ENCODE results near the gene DYNC1H1. TPM values are rescaled to one million over a fixed set of nuclear protein-coding genes. Genes with fewer than 3 reads are reported as not detected.

Gene DYNC1H1
- polyA plus RNA-seq, 4 donors = 290 to 339 (median 313) TPM

DNA sequence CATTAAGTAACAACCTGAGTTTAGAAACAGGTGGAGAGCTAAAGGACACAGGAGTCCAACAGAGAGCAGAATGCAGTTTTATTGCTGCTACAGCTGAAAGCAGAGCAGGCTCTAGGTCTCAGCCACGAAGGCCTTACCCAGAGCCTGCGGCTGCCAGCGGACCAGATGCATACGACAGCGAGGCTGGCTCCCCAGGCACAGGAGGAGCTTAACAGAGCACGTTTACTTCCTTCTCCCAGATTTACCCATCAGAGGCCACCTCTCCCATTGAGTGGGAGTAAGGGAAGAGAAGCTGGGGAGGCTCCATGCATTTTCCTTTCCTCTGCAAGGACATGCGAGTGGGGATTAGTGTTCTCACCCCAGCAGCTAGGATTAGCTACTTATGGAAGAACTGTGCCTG lies 22.6 kb downstream of the DYNC1H1 start:
- DNase-seq (ENCODE audit: low read depth in 4 of 4, low spot score in 2 of 4) = no peak

DNA sequence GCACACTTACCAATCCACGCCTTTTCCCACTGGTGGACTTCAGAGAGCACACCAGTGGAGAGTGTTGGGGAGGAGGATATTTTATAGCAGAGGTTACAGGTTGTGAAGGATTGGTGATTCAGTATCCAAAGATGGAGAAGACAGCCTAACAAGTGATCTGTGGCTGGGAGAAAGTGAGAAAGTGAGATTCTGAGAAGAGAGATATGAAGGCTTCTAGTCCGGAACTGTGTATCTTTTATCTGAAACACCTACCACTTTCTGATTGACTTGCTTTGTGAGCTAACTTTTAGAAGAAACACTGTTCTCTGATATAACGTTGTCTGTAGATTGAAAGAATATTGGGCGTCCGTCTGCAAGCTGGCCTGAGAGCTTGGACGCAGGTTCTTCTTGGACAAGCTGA lies 24.0 kb downstream of the DYNC1H1 start:
- no peak for DNase-seq (ENCODE audit: low read depth in 4 of 4, low spot score in 2 of 4)

DNA sequence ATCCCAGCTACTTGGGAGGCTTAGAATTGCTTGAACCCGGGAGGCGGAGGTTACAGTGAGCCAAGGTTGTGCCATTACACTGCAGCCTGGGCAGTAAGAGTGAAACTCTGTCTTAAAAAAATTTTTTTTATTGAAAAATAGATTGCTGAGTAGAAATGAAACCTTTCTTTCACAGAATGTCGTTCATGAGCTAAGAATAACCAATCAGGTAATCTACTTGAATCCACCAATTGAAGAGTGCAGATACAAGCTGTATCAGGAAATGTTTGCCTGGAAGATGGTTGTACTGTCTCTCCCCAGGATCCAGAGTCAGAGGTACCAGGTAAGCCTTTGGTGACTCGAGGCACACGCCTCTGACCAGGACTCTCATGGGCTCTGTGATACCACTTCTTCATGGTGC lies 27.0 kb downstream of the DYNC1H1 start:
- no peak for DNase-seq (ENCODE audit: low read depth in 4 of 4, low spot score in 2 of 4)

DNA sequence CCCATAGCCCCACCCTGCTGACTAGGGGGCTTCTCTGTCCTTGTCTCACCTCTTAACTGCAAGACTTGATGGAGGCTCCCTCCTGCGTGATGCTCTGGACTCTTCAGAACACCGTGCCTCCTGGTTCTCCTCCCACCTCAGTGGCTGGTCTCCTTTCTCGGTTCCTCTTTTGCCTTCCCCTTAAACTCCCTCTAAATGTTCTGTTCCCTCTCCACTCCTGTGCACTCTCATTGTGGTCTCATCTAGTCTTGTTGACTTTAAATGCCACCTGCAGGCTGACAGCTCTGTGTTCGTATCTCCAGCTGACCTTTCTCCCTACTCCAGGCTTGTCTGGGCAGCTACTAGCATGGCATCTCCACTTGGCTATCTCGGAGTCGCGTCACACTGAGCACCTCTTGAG lies 28.3 kb downstream of the DYNC1H1 start:
- DNase-seq (ENCODE audit: low read depth in 4 of 4, low spot score in 2 of 4) = no peak

DNA sequence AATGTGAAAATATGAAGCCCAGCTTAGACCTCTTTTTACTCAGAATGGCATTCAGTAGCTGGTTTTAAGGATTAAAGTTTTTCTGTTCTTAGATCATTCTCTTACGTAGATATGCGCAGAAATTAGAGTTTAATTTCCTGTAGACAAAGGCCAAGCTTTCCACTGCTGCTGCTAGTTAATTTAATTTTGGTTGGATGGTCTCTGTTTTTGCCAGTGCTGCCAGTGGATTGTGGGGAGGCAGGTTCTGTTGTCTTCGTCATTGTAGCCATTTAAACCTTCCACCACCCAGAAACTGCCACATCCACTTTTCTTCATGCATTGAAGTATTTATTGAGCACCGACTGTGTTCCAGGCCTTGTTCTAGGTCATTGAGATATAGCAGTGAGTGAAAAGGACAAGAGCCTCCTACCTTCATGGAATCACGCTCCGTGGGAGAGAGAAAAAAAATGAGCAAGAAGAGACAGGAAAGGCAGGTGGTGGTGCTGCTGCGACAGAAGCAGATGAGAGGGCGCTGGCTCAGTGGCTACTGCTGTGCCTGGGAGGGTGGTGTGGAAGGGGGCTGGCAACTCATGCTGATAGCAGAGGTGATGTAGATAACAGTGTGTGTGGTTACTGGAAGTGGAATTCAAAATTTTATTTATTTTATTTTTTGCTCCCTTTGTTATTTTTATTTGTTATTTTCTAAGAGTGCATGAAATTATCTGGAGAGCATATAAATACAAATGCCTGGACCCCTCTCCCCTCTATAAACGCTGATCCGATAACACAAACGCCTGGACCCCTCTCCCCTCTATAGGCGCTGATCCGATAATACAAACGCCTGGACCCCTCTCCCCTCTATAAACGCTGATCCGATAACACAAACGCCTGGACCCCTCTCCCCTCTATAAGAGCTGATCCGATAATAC lies 33.3 kb downstream of the DYNC1H1 start:
- no peak for DNase-seq (ENCODE audit: low read depth in 4 of 4, low spot score in 2 of 4)

DNA sequence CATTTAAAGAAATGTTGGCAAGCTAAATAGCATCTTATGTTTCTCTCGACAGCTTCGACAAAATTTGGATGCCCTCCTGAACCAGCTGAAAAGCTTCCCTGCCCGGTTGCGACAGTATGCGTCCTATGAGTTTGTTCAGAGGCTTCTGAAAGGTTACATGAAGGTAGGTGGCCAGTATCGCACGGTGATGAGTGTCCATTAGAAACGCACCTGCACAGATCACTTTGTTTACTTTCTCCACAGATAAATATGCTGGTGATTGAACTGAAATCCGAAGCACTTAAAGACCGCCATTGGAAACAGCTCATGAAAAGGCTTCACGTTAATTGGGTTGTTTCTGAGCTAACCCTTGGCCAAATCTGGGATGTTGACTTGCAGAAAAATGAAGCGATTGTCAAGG lies 36.5 kb downstream of the DYNC1H1 start:
- no peak for DNase-seq (ENCODE audit: low read depth in 4 of 4, low spot score in 2 of 4)

DNA sequence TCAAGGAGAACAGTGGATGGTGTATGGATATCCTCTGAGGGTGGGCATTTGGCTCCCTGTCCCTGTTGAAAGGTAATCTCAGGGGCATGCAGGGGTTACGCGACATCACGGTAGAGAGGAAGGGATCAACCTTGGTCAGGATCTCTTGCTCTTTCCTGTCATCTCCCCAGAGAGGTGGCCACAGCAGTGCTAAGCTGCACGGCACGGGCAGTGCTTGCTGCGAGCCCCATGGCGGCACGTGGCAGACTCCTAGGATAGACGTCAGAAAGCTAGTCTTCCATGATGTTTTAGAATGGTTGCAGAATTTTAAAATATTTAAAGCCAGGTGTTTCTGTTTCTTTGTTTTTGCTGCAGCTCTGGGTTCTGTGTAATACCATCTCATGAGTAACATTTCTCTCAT lies 41.0 kb downstream of the DYNC1H1 start:
- no peak for DNase-seq (ENCODE audit: low read depth in 4 of 4, low spot score in 2 of 4)

DNA sequence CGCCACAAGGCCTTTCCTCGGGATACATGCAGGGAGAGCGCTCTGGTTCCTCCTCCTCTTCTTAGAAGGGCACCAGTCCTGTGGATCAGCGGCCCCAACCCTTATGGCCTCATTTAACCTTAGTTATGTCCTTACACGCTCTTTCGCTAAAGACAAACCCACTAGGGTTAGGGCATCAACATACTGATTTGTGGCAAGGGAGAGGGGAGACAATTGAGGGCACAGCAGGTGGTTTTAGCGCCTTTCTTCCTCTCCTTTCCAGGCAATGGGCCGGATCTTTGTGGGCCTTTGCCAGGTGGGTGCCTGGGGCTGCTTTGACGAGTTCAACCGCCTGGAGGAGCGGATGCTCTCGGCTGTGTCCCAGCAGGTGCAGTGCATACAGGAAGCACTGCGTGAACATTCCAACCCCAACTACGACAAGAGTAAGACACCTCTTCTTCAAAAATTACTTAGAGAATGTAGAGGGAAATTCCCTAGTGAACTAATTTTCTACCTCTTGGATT lies 43.6 kb downstream of the DYNC1H1 start:
- no peak for DNase-seq (ENCODE audit: low read depth in 4 of 4, low spot score in 2 of 4)

DNA sequence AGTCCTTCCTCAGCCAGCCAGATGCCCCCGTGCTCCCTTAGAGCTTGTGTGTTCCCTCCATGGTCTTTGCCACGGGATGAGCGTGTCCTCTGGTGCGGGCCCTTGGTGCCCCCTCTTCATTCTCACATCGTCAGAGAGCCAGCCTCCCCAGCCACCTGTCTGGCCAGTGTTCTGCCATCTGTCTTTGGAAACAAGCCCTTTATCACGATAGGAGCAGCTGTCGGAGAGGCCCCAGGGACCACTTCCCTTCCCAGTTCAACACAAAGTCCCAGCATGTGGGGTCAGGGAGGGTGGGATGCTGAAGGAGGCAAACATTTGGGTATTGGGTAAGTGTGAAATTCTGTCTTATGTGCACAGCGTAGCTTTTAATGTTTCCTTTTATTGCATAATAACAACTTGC lies 44.5 kb downstream of the DYNC1H1 start:
- DNase-seq (ENCODE audit: low read depth in 4 of 4, low spot score in 2 of 4) = no peak

DNA sequence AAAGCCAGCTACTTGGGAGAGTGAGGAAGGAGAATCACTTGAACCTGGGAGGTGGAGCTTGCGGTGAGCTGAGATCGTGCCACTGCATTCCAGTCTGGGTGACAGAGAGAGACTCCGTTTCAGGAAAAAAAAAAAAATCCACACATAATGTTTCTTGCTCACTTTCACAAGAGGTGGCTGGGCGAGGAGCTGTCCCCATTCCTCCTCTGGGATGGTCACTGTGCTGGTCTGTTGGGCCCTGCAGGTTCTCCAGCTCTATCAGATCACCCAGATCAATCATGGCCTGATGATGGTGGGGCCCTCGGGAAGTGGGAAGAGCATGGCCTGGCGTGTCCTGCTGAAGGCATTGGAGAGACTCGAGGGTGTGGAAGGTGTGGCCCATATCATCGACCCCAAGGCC lies 47.3 kb downstream of the DYNC1H1 start:
- no peak for DNase-seq (ENCODE audit: low read depth in 4 of 4, low spot score in 2 of 4)

DNA sequence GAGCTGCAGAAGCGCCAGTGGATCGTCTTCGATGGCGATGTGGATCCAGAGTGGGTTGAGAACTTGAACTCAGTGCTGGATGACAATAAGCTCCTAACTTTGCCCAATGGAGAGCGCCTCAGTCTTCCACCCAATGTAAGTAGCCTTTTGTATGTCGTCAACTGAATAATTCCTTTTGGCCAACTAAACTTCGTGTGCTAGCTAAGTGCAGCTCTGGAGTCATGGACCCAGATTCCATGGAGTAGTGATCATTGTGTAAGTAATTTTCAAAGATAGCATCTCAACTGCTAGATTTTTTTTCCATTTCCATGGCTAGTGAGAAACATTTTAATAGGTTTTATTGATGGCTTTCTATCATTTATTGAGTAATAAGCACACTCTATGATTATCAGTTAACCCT lies 48.0 kb downstream of the DYNC1H1 start:
- DNase-seq (ENCODE audit: low read depth in 4 of 4, low spot score in 2 of 4) = no peak

DNA sequence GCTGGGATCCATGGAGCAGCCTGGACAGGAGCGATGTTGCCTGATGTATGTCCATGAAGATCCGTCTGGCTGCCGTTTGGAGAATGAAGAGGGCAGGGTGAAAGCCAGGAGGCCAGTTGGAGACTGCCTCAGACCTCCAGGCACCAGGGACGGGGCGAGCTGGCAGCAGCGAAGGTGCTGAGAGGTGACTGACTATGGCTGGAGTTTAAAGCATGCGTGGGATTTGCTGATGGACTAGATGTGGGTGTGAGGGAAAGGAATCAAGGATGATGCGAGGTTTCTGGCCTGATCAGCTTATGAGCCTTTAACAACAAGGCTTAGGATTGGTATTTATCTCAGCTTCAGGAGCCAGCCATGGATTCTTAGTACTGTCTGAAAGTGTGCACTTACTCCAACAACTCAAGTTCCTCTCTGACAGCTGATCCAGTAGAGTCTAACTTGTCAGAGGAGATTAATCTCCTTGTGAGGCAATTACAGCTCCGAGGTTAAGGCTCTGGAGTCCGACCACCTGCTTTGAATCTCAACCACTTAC lies 49.4 kb downstream of the DYNC1H1 start:
- no peak for DNase-seq (ENCODE audit: low read depth in 4 of 4, low spot score in 2 of 4)

DNA sequence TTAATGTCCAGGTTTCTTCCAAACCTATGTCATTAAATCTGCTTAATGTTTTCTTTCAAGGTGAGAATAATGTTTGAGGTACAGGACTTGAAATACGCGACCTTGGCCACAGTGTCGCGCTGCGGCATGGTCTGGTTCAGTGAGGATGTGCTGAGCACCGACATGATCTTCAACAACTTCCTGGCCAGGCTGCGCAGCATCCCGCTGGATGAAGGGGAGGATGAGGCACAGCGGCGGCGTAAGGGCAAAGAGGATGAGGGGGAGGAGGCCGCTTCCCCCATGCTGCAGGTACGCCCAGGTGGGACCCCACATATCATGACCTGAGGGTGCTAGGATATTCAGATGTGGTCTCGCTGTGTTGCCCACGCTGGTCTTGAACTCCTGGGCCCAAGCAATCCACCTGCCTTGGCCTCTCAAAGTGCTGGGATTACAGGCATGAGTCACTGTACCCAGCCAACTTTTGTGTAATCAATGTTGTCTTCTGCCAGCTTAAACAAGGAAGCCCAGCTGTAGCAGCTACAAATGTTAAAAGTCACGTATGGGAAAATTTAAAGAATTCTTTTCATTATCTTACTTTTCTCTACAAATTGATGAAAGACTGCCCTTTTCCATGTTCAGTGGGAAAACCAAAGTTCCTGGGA lies 50.8 kb downstream of the DYNC1H1 start:
- DNase-seq (ENCODE audit: low read depth in 4 of 4, low spot score in 2 of 4) = no peak

DNA sequence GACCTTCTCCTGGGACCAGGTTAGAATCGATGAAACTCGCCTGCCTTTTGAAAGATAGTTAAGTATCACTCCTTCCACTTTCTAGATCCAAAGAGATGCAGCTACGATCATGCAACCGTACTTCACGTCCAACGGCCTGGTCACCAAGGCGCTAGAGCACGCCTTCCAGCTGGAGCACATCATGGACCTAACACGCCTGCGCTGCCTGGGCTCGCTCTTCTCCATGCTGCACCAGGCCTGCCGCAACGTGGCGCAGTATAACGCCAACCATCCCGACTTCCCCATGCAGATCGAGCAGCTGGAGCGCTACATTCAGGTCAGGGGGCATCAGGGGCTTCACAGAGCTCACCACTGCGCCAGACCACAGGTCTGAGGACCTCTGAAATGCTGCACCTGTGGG lies 51.4 kb downstream of the DYNC1H1 start:
- no peak for DNase-seq (ENCODE audit: low read depth in 4 of 4, low spot score in 2 of 4)

DNA sequence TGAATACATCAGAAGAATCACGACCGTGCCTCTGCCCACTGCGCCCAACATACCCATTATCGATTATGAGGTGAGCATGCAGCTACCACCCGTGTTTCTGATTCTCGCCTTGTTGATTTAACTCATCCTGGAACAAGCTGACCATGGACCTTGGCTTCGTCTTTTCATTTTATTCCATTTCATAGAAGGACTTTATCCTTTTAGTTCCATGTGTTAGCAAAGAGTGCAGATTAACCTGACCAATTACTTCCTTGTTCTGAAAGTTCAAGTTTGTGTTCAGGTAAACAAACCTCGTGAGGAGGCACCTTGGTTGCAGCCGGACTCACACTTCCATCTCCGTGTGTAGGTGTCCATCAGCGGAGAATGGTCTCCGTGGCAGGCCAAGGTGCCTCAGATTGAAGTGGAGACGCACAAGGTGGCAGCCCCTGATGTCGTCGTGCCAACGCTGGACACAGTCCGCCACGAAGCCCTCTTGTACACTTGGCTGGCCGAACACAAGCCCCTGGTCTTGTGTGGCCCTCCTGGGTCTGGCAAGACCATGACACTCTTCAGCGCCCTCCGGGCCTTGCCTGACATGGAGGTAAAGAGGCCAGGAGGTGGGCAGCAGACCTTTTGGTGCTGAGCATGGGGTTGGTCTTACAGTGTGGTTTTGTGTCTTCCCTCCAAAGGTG lies 52.2 kb downstream of the DYNC1H1 start:
- DNase-seq (ENCODE audit: low read depth in 4 of 4, low spot score in 2 of 4) = no peak

DNA sequence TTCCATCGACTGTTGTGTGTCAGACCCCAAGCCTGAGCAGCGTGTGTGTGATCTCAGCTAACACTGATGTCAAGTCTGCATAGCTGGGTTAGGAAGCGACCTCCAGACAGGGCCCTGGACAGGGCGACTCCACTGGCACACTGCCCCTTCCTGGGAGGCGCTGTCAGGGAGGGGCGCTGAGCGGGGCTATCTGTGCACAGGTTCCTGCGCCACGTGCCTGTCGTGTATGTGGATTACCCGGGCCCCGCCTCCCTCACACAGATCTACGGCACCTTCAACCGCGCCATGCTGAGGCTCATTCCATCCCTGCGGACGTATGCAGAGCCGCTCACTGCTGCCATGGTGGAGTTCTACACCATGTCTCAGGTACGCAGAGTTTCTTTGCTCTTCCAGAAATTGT lies 53.9 kb downstream of the DYNC1H1 start:
- no peak for DNase-seq (ENCODE audit: low read depth in 4 of 4, low spot score in 2 of 4)

DNA sequence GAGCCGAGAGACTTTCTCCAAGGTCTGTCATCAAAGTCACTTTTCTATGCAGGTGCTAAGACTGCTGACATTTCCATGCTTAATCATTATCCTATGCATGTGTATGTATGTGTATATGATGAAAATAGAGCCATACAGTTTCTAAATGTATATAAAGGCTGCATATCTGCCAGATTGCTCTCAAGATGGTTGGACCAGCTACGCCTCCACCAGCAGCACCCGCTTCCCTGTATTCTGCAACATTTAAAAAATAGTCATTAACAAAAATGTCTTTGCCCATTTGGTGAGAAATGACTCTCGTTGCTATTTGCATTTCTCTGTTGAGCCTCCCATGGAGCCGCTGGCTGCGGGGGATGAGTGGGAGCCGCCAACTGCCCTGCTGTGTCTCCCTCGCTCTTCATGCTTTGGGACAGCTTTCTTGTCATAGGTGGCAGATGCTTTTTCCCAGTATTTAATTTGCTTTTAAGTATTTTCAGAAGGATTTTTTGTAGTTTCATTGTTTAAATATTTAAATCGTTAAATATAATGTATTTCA lies 54.7 kb downstream of the DYNC1H1 start:
- no peak for DNase-seq (ENCODE audit: low read depth in 4 of 4, low spot score in 2 of 4)

DNA sequence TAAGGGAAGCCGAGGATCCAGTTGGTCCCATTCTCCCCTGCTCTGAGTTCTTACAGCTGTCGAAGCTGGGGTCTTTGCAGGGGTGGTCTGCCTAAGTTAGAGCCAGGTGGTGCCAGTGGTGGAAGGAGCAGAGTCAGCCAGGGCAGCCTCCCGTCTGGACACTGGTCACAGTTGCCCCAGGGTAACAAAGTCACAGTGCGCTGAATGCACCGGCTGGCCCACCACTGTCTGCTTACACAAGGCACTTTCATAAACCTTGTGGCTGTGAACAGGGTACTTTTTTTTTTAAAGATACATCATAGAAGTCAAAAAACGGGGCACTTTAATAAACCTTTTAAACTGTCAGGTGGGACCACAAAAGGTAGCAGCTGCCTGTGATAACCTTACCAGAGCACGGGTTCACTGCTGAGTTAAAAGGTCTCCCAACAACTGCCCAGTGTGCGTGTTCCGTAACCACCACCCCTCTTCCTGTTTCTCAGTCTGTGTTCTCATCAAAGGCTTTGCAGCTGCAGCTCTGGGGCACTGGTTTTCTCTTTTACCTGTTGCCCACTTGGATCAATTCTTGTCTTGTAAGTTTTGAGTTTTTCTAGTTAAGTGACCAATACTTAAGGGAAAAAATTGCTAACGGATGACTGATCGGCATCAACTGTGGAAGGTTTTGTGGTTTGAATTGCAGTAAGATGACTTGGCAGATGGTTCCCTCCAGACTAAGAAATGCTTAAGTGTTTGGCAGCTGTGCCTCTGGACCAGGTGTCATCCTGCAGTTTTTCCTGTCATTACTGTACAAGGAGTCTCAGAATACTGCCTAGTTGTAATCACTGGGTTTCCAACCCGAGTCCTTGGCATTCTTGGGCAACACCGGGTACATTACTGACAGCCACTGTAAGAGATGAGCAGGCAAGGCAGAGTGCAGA lies 55.9 kb downstream of the DYNC1H1 start:
- no peak for DNase-seq (ENCODE audit: low read depth in 4 of 4, low spot score in 2 of 4)

DNA sequence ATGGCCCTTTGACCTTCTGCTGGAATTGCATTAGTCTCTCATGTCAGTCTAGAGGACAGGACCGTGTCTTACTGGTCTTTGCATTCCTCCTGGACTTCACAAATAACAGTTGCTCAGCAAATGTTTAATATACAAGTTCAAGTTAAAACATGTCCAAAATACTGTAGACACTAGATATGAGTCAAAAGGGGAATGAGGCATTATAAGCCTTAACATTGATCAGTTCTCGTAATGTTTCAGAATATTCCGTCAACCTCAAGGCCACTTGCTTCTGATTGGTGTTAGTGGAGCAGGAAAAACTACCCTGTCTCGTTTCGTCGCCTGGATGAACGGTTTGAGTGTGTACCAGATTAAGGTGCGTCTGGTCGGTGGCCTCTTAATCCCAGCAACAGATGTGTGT lies 62.6 kb downstream of the DYNC1H1 start:
- no peak for DNase-seq (ENCODE audit: low read depth in 4 of 4, low spot score in 2 of 4)

DNA sequence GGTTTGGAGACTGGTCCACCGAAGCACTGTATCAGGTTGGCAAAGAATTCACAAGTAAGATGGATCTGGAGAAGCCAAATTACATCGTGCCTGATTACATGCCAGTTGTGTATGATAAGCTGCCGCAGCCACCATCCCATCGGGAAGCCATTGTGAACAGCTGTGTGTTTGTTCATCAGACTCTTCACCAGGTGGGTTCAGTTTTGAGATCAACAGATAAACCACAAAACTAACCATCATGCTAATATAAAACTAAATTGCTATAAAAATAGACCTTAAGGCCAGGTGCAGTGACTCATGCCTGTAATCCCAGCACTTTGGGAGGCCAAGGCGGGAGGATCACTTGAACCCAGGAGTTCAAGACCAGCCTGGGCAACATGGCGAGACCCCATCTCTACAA lies 63.6 kb downstream of the DYNC1H1 start:
- DNase-seq (ENCODE audit: low read depth in 4 of 4, low spot score in 2 of 4) = no peak
